A549 (cell line): ENCODE results near the gene SP6. TPM values are rescaled to one million over a fixed set of nuclear protein-coding genes. Genes with fewer than 3 reads are reported as not detected.

Experiments
- polyA plus RNA-seq, 4 experiments: library from polyadenylated mRNA; depleted of rRNA in 3 of 4; stranded (reverse); fragments of >200 nt; fragmentation: RNase III in 1 of 4; extraction: RNeasy Plus Mini Kit Qiagen cat#74134 plus additional on column Dnase treatment in 1 of 4; gene quantifications; 2 replicates in 3 of 4; 3 replicates in 1 of 4; pipeline ENCODE4 v1.2.3, GENCODE V29; 2011 to 2017

The SP6 gene
- polyA plus RNA-seq, 2 of the 4 experiments (the other 2 are of a cell fraction), result 0.61 to 2.1 TPM

Other genes starting within 250 kb of the SP6 start
- 358 and 452 TPM in 2 replicates for gene KPNB1, start 201.2 kb downstream of the SP6 start, polyA plus RNA-seq (2011; rRNA removed)
- 315 to 338 TPM (median 320 TPM) in 3 replicates for gene KPNB1, start 201.2 kb downstream of the SP6 start, polyA plus RNA-seq (2017; fragmentation: RNase III; extraction: RNeasy Plus Mini Kit Qiagen cat#74134 plus additional on column Dnase treatment)
- 3.3 and 3.4 TPM in 2 replicates for gene TBKBP1, start 157.0 kb downstream of the SP6 start, polyA plus RNA-seq (2011; rRNA removed)
- gene TBKBP1, start 157.0 kb downstream of the SP6 start, polyA plus RNA-seq (2017; fragmentation: RNase III; extraction: RNeasy Plus Mini Kit Qiagen cat#74134 plus additional on column Dnase treatment), result 7.1 to 9.5 TPM (median 9.3 TPM) in 3 replicates
- 0.03 TPM in 1 of 2 replicates, not detected in the other for gene TBX21, start 117.9 kb downstream of the SP6 start, polyA plus RNA-seq (2011; rRNA removed)
- 0.04 TPM in 1 of 3 replicates, not detected in the others for gene TBX21, start 117.9 kb downstream of the SP6 start, polyA plus RNA-seq (2017; fragmentation: RNase III; extraction: RNeasy Plus Mini Kit Qiagen cat#74134 plus additional on column Dnase treatment)
- gene OSBPL7, start 29.4 kb downstream of the SP6 start, polyA plus RNA-seq (2011; rRNA removed), result 7.0 and 7.1 TPM in 2 replicates
- gene OSBPL7, start 29.4 kb downstream of the SP6 start, polyA plus RNA-seq (2017; fragmentation: RNase III; extraction: RNeasy Plus Mini Kit Qiagen cat#74134 plus additional on column Dnase treatment), result 11.4 to 16.9 TPM (median 15.4 TPM) in 3 replicates
- gene MRPL10, start 19.6 kb downstream of the SP6 start, polyA plus RNA-seq (2011; rRNA removed), result 97.7 and 103 TPM in 2 replicates
- 56.8 to 62.8 TPM (median 62.0 TPM) in 3 replicates for gene MRPL10, start 19.6 kb downstream of the SP6 start, polyA plus RNA-seq (2017; fragmentation: RNase III; extraction: RNeasy Plus Mini Kit Qiagen cat#74134 plus additional on column Dnase treatment)
- gene LRRC46, start 19.5 kb downstream of the SP6 start, polyA plus RNA-seq (2011; rRNA removed), result 1.7 and 2.7 TPM in 2 replicates
- 2.3 to 3.0 TPM (median 2.5 TPM) in 3 replicates for gene LRRC46, start 19.5 kb downstream of the SP6 start, polyA plus RNA-seq (2017; fragmentation: RNase III; extraction: RNeasy Plus Mini Kit Qiagen cat#74134 plus additional on column Dnase treatment)
- 20.7 and 25.8 TPM in 2 replicates for gene SCRN2, start 9.9 kb downstream of the SP6 start, polyA plus RNA-seq (2011; rRNA removed)
- gene SCRN2, start 9.9 kb downstream of the SP6 start, polyA plus RNA-seq (2017; fragmentation: RNase III; extraction: RNeasy Plus Mini Kit Qiagen cat#74134 plus additional on column Dnase treatment), result 37.3 to 47.7 TPM (median 43.7 TPM) in 3 replicates
- 6.2 and 8.0 TPM in 2 replicates for gene SP2, start 45.1 kb upstream of the SP6 start, polyA plus RNA-seq (2011; rRNA removed)
- 10.5 to 13.4 TPM (median 11.6 TPM) in 3 replicates for gene SP2, start 45.1 kb upstream of the SP6 start, polyA plus RNA-seq (2017; fragmentation: RNase III; extraction: RNeasy Plus Mini Kit Qiagen cat#74134 plus additional on column Dnase treatment)
- gene PNPO, start 90.4 kb upstream of the SP6 start, polyA plus RNA-seq (2011; rRNA removed), result 40.8 and 43.4 TPM in 2 replicates
- gene PNPO, start 90.4 kb upstream of the SP6 start, polyA plus RNA-seq (2017; fragmentation: RNase III; extraction: RNeasy Plus Mini Kit Qiagen cat#74134 plus additional on column Dnase treatment), result 28.7 to 29.8 TPM (median 29.5 TPM) in 3 replicates
- 2.2 and 3.7 TPM in 2 replicates for gene PRR15L, start 106.7 kb upstream of the SP6 start, polyA plus RNA-seq (2011; rRNA removed)
- 0.88 to 1.6 TPM (median 1.1 TPM) in 3 replicates for gene PRR15L, start 106.7 kb upstream of the SP6 start, polyA plus RNA-seq (2017; fragmentation: RNase III; extraction: RNeasy Plus Mini Kit Qiagen cat#74134 plus additional on column Dnase treatment)
- gene CDK5RAP3, start 120.0 kb upstream of the SP6 start, polyA plus RNA-seq (2011; rRNA removed), result 124 and 179 TPM in 2 replicates
- gene CDK5RAP3, start 120.0 kb upstream of the SP6 start, polyA plus RNA-seq (2017; fragmentation: RNase III; extraction: RNeasy Plus Mini Kit Qiagen cat#74134 plus additional on column Dnase treatment), result 135 to 165 TPM (median 164 TPM) in 3 replicates
- 19.1 and 19.3 TPM in 2 replicates for gene COPZ2, start 186.6 kb upstream of the SP6 start, polyA plus RNA-seq (2011; rRNA removed)
- 10.6 to 11.0 TPM (median 10.9 TPM) in 3 replicates for gene COPZ2, start 186.6 kb upstream of the SP6 start, polyA plus RNA-seq (2017; fragmentation: RNase III; extraction: RNeasy Plus Mini Kit Qiagen cat#74134 plus additional on column Dnase treatment)
- gene NFE2L1, start 197.2 kb upstream of the SP6 start, polyA plus RNA-seq (2011; rRNA removed), result 241 and 283 TPM in 2 replicates
- 104 to 111 TPM (median 108 TPM) in 3 replicates for gene NFE2L1, start 197.2 kb upstream of the SP6 start, polyA plus RNA-seq (2017; fragmentation: RNase III; extraction: RNeasy Plus Mini Kit Qiagen cat#74134 plus additional on column Dnase treatment)